HCEC 1CT (cell line): ENCODE results near the gene FAM181A.

Source experiments
- DNase-seq: peaks from one replicate; pipeline ENCODE4 v3.0.0-alpha.2; 2017

The FAM181A gene

GRCh38 chr14:93905623-93906022 lies 21.5 kb upstream of the FAM181A start:
- no peak for DNase-seq

GRCh38 chr14:93906341-93907329 lies 20.5 kb upstream of the FAM181A start:
- DNase-seq, result peak; percentile 26

GRCh38 chr14:93909429-93910128 lies 17.6 kb upstream of the FAM181A start:
- DNase-seq, result no peak

- DNase-seq, result no peak
These were observed 15.0 kb upstream of the FAM181A start for GRCh38 chr14:93911975-93912615.

- DNase-seq, result no peak
These were observed 14.4 kb upstream of the FAM181A start for GRCh38 chr14:93912782-93913181.

- DNase-seq, result no peak
These were observed 12.9 kb upstream of the FAM181A start for GRCh38 chr14:93914278-93914677.

GRCh38 chr14:93915070-93915705 lies 12.0 kb upstream of the FAM181A start:
- no peak for DNase-seq

GRCh38 chr14:93915800-93916199 lies 11.3 kb upstream of the FAM181A start:
- no peak for DNase-seq

- no peak for DNase-seq
These were observed 10.6 kb upstream of the FAM181A start for GRCh38 chr14:93916498-93916897.

GRCh38 chr14:93917141-93917540 lies 10.0 kb upstream of the FAM181A start:
- DNase-seq, result no peak

- DNase-seq, result no peak
These were observed 5.9 kb upstream of the FAM181A start for GRCh38 chr14:93921001-93921806.

- DNase-seq, result no peak
These were observed 3.5 kb upstream of the FAM181A start for GRCh38 chr14:93923626-93924025.

GRCh38 chr14:93924592-93925355 lies 2.4 kb upstream of the FAM181A start:
- DNase-seq, result no peak

- DNase-seq, result no peak
These were observed 1.7 kb upstream of the FAM181A start for GRCh38 chr14:93925374-93925895.

GRCh38 chr14:93926245-93926872 lies 785 bp upstream of the FAM181A start:
- DNase-seq, result no peak

- DNase-seq, result no peak
These were observed 629 bp downstream of the FAM181A start for GRCh38 chr14:93927800-93928145.

- DNase-seq, result no peak
These were observed 1.3 kb downstream of the FAM181A start for GRCh38 chr14:93928184-93929047.

GRCh38 chr14:93929048-93929535 lies 1.9 kb downstream of the FAM181A start:
- no peak for DNase-seq

- DNase-seq, result no peak
These were observed 2.5 kb downstream of the FAM181A start for GRCh38 chr14:93929657-93930056.
